ENCODE results near the gene PARD3.
"Not testable (repeated sequence)": the region's sequence is repeated elsewhere in the genome, so short reads cannot be mapped to it uniquely, and the experiment has no call there.

PARD3 gene

DNA sequence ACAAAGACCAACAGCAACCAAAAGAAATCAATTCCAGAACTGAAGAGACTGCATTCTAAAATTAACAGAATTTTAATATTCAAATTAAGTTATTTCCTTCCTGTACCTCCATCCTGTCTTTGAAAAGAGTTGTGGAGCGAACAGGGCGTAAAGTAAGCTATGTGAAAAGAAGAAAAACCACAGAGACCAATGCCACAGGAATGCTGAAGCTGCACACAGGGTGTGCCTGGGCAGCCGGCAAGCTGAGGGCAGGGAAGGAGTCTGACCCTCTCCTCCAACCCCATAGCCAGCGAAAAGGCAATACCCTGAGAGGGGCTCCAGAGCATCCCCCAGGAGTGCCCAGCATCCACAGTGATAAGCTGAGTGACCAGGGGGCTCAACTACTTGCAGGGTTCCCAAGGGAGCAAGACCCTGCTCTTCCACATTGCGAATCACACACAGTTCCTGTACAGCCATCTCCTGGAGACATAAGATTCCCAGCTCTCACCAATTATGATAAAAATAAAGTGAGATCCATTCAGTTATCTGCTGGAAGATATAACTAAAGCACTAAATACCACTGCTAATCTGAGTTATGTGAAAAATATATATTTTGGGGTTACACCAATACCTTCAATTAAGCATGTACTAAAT lies 93.8 kb downstream of the PARD3 start:
- no peak overlapping the region for H3K4me3 Mint-ChIP-seq
- no peak for ATAC-seq

GRCh38 chr10:34719746-34720145 lies 95.3 kb downstream of the PARD3 start:
- H3K27me3 Mint-ChIP-seq: peaks cover 1% of the 10 kb centered on the region
- no peak for ATAC-seq

More for the DNA sequence above, 93.8 kb downstream of the PARD3 start:
- Mint-ChIP-seq H3K27me3 (peaks cover 1% of the 10 kb centered on the region), H3K9me3 (no peaks in the 10 kb centered on the region), H3K27ac (no peak overlapping the region), H3K36me3 (ENCODE audit: low read depth) (no peaks in the 10 kb centered on the region), H3K4me1 (peaks cover 3% of the 10 kb centered on the region)
- no peak for DNase-seq

GRCh38 chr10:34719328-34719727 lies 95.8 kb downstream of the PARD3 start:
- no peaks in the 10 kb centered on the region for H3K36me3 Mint-ChIP-seq (ENCODE audit: low read depth)
- no peaks in the 10 kb centered on the region for H3K9me3 Mint-ChIP-seq
- peaks cover 1% of the 10 kb centered on the region for H3K27me3 Mint-ChIP-seq
- ATAC-seq (no peak), DNase-seq (no peak)
- peaks cover 3% of the 10 kb centered on the region for H3K4me1 Mint-ChIP-seq
- H3K27ac Mint-ChIP-seq: no peak overlapping the region
- H3K4me3 Mint-ChIP-seq: no peak overlapping the region

More at GRCh38 chr10:34719746-34720145, 95.3 kb downstream of the PARD3 start:
- H3K36me3 Mint-ChIP-seq (ENCODE audit: low read depth): no peaks in the 10 kb centered on the region
- no peak for DNase-seq
- peaks cover 3% of the 10 kb centered on the region for H3K4me1 Mint-ChIP-seq
- H3K27ac Mint-ChIP-seq: no peak overlapping the region
- H3K4me3 Mint-ChIP-seq: no peak overlapping the region
- no peaks in the 10 kb centered on the region for H3K9me3 Mint-ChIP-seq

- Mint-ChIP-seq H3K36me3 (ENCODE audit: low read depth) (no peaks in the 10 kb centered on the region), H3K4me1 (peaks cover 3% of the 10 kb centered on the region), H3K4me3 (no peak overlapping the region), H3K27ac (no peak overlapping the region), H3K9me3 (no peaks in the 10 kb centered on the region), H3K27me3 (peaks cover 1% of the 10 kb centered on the region)
- no peak for DNase-seq
- no peak for ATAC-seq
Observed at GRCh38 chr10:34717429-34717828, 97.7 kb downstream of the PARD3 start.

GRCh38 chr10:34716958-34717357 lies 98.1 kb downstream of the PARD3 start:
- H3K36me3 Mint-ChIP-seq (ENCODE audit: low read depth): no peaks in the 10 kb centered on the region
- peaks cover 3% of the 10 kb centered on the region for H3K4me1 Mint-ChIP-seq
- ATAC-seq (no peak), DNase-seq (no peak)
- H3K9me3 Mint-ChIP-seq: no peaks in the 10 kb centered on the region
- H3K27ac Mint-ChIP-seq: no peak overlapping the region
- no peak overlapping the region for H3K4me3 Mint-ChIP-seq
- peaks cover 1% of the 10 kb centered on the region for H3K27me3 Mint-ChIP-seq

DNA sequence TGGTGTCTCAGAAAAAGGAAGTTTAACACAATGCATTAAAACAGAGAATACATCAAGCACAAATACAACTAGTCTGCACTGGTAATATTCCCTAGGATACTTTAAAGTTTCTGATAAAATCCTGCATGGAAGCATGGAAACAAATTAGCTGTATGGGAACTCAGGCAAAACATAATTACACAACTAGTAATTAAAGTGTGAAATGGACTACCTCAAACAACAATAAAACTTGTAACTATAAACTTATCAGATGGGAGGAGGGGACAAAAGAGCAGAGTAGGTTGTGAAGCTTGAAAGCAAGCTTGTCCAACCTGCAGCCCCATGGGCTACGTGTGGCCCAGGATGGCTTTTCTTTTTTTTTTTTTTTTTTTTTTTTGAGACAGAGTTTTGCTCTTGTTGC lies 98.9 kb downstream of the PARD3 start:
- Mint-ChIP-seq H3K4me3 (no peak overlapping the region), H3K27ac (no peak overlapping the region), H3K27me3 (peaks cover 1% of the 10 kb centered on the region), H3K4me1 (peaks cover 3% of the 10 kb centered on the region), H3K36me3 (ENCODE audit: low read depth) (no peaks in the 10 kb centered on the region), H3K9me3 (no peaks in the 10 kb centered on the region)
- DNase-seq (no peak), ATAC-seq (no peak)

DNA sequence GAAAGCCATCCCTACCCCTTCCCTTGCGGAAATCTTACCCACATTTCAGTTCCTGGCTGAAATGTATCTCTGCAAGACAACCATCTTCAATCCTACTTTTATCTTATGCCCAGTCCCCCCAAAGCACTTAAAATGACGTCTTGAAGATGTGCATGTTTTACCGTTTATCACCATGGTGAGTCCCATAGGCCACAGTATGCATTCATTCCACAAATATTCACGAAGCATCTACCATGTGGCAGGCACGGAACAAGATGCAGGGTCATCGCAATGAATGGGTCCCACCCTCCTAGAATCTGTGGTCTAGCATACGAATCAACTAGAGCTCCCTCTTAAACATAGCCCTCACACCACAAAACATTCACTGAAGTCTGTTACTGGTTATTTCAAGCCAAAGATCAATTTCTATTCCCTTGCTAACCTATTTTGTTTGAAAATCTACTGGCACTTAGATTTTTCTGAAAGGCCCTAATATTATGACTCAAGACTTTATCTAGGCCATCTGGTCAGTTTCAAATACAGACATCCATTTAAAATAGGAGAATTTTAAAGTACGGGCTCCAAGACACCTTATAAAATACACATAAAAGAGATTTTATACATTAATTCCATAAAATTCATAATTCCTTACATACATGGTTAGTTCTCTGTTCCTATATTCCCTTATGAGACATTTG lies 99.4 kb downstream of the PARD3 start:
- no peaks in the 10 kb centered on the region for H3K36me3 Mint-ChIP-seq (ENCODE audit: low read depth)
- H3K4me1 Mint-ChIP-seq: peaks cover 3% of the 10 kb centered on the region
- ATAC-seq: no peak
- no peak for DNase-seq
- no peaks in the 10 kb centered on the region for H3K9me3 Mint-ChIP-seq
- no peak overlapping the region for H3K27ac Mint-ChIP-seq
- H3K4me3 Mint-ChIP-seq: no peak overlapping the region
- peaks cover 1% of the 10 kb centered on the region for H3K27me3 Mint-ChIP-seq

DNA sequence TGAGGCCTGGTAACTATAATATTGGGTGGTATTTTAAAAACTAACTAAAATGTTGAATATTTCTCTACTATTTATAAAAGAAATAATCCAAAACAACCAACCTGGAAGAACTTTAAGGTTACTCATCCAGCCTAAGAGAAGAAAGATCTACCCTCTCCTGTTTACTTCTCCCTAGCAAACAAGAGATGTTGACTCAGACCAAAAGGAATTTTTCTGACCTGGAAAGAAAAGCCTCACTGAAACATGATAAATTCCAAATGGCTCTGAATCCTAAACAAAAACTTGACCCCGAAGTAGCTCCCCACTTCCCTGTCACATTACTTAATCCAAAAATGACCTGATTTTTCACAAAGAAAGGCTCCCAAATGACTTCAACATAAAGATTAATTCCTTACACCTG lies 101.2 kb downstream of the PARD3 start:
- DNase-seq: no peak
- Mint-ChIP-seq H3K27ac (no peak overlapping the region), H3K4me3 (no peak overlapping the region), H3K4me1 (peaks cover 3% of the 10 kb centered on the region), H3K36me3 (ENCODE audit: low read depth) (no peaks in the 10 kb centered on the region), H3K27me3 (peaks cover 1% of the 10 kb centered on the region), H3K9me3 (no peaks in the 10 kb centered on the region)
- ATAC-seq: no peak

DNA sequence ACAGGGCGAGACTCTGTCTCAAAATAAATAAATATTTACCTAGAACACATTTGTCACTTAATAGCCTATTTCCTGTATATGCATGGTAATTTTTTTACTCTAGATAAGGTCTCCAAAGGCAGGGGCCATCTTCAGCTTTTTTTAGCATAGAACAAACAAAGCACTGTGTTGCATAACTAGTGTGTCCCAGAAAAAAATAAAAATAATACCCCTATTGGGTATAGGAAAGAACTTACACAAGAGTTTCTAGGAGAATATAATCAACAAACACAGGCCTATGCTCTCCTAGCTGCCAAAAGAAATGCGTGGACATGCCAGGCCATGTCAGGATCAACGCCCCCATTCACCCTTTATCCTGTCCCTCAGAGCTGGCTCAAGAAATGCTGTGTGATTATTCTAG lies 103.6 kb downstream of the PARD3 start:
- H3K4me3 Mint-ChIP-seq: no peak overlapping the region
- no peaks in the 10 kb centered on the region for H3K36me3 Mint-ChIP-seq (ENCODE audit: low read depth)
- DNase-seq (no peak), ATAC-seq (no peak)
- H3K27me3 Mint-ChIP-seq: no peaks in the 10 kb centered on the region
- no peaks in the 10 kb centered on the region for H3K4me1 Mint-ChIP-seq
- no peak overlapping the region for H3K27ac Mint-ChIP-seq
- H3K9me3 Mint-ChIP-seq: no peaks in the 10 kb centered on the region

- Mint-ChIP-seq H3K4me3 (no peak overlapping the region), H3K27ac (no peak overlapping the region), H3K9me3 (no peaks in the 10 kb centered on the region), H3K36me3 (ENCODE audit: low read depth) (no peaks in the 10 kb centered on the region), H3K27me3 (no peaks in the 10 kb centered on the region), H3K4me1 (peaks cover 5% of the 10 kb centered on the region)
- ATAC-seq: no peak
- no peak for DNase-seq
Observed at GRCh38 chr10:34710391-34710751, 104.7 kb downstream of the PARD3 start.

DNA sequence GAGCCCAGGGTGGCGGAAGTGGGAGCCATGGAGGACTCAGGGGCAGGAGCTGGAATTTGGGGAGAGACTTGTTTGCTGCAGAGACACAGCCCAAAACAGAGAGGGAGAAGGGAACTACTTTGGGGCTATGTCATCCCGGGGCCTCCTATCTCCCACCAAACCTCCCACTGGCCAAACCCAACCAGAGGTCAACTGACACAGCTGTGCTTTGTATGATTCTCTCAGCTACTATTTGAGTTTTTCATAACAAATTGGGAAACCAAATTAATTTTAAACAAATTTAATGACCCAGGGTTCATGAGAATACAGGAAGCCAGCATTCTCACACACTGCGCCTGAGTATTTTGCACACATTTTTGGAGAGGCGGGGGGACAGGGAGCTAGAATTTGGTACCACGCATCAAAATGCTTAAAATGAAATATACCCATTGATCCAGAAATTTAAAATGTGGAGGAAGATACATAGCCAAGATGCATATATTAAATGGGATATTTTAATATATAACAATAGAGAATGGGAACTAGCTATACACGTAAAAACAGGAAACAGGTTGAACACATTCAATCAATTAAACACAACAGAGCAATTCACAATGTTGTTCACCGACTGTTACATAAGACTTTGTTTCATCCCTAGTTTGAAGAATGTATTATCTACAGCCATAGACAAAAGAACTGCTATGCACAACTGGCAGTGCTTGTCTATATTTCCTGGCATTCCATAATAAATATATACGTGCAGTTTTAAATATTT lies 105.3 kb downstream of the PARD3 start:
- no peak overlapping the region for H3K27ac Mint-ChIP-seq
- no peaks in the 10 kb centered on the region for H3K27me3 Mint-ChIP-seq
- peaks cover 5% of the 10 kb centered on the region for H3K4me1 Mint-ChIP-seq
- no peak for ATAC-seq
- H3K36me3 Mint-ChIP-seq (ENCODE audit: low read depth): no peaks in the 10 kb centered on the region
- H3K9me3 Mint-ChIP-seq: no peaks in the 10 kb centered on the region
- no peak for DNase-seq
- H3K4me3 Mint-ChIP-seq: no peak overlapping the region

DNA sequence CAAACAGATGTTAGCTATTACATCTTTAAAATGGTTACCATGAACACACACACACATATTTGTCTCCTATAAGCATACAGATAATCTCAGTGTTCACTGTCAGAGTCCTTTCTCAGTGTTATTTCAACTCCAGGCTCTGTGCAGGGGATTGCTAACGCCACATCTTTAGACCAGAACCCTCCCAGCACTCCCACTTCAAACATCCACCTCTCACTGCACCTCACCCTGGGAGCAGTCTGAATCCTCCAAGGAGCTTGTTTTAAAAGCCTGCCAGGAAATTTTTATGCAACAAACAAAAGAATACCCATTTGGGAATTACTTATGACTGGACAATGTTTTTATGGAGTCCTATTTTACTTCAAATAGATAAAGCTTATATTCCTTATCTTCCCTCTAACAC lies 107.4 kb downstream of the PARD3 start:
- peaks cover 5% of the 10 kb centered on the region for H3K4me1 Mint-ChIP-seq
- no peaks in the 10 kb centered on the region for H3K27me3 Mint-ChIP-seq
- no peak overlapping the region for H3K27ac Mint-ChIP-seq
- H3K9me3 Mint-ChIP-seq: no peaks in the 10 kb centered on the region
- no peaks in the 10 kb centered on the region for H3K36me3 Mint-ChIP-seq (ENCODE audit: low read depth)
- H3K4me3 Mint-ChIP-seq: no peak overlapping the region
- ATAC-seq (no peak), DNase-seq (no peak)

GRCh38 chr10:34706992-34707391 lies 108.1 kb downstream of the PARD3 start:
- not testable (repeated sequence) for ATAC-seq; H3K27me3 Mint-ChIP-seq; H3K36me3 Mint-ChIP-seq (ENCODE audit: low read depth); H3K4me1 Mint-ChIP-seq; H3K9me3 Mint-ChIP-seq; H3K4me3 Mint-ChIP-seq; H3K27ac Mint-ChIP-seq; DNase-seq

DNA sequence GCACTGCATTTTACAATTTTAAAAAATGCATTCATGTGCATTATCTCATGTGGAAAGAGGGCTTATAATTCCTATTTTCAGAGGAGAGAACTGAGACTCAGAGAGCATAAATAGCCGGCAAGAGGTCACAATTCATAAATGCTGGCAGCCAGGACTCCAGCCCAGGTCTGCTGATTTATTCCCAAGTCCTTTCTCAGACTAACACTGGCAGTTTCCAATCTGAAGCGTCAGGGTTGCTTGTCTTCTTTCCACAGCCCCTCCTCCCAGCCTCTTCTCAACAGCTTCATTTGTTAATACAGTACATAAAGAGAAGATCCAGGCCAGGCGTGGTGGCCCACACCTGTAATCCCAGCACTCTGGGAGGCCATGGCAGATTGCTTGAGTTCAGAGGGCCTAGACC lies 108.9 kb downstream of the PARD3 start:
- H3K27ac Mint-ChIP-seq: no peak overlapping the region
- no peak overlapping the region for H3K4me3 Mint-ChIP-seq
- ATAC-seq: no peak
- H3K27me3 Mint-ChIP-seq: no peaks in the 10 kb centered on the region
- no peak for DNase-seq
- H3K36me3 Mint-ChIP-seq (ENCODE audit: low read depth): no peaks in the 10 kb centered on the region
- H3K4me1 Mint-ChIP-seq: peaks cover 5% of the 10 kb centered on the region
- no peaks in the 10 kb centered on the region for H3K9me3 Mint-ChIP-seq

DNA sequence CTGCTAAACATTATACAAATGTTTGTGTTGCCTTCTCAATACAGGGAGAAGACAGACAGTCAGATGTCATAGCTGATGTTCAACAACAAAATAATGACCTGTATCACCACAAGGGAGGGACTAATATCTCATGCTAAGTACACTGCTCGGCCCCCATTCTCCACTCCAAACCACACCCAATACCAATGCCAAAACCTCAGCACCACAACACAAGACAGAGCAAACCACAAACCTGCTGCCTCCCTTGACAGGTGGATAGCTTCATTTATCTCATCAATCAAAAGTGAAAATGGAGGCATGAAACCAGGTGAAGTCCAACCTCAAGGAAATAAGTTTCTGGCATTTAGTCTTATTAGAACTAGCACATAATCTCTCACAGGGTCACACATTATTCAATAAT lies 109.5 kb downstream of the PARD3 start:
- Mint-ChIP-seq H3K36me3 (ENCODE audit: low read depth) (no peaks in the 10 kb centered on the region), H3K9me3 (no peaks in the 10 kb centered on the region), H3K4me3 (no peak overlapping the region), H3K27me3 (no peaks in the 10 kb centered on the region), H3K4me1 (peaks cover 5% of the 10 kb centered on the region), H3K27ac (no peak overlapping the region)
- ATAC-seq (no peak), DNase-seq (no peak)
